Parathyroid adenoma (tissue), 2 donors: ENCODE results near the gene STK35.
A peak's percentile ranks its signal among the peaks of the same experiment; 100 is the strongest.
"Not testable (repeated sequence)": the region's sequence is repeated elsewhere in the genome, so short reads cannot be mapped to it uniquely, and the experiment has no call there.

Source experiments
- H2AFZ ChIP-seq: fragments of 300-600 bp; sonication (generic); one replicate; pipeline ENCODE4 v1.7.0; 2017; ENCODE audit warnings: antibody characterized with exemption, mild to moderate bottlenecking
- H3K27ac ChIP-seq: fragments of 300-600 bp; sonication (generic); one replicate; pipeline ENCODE4 v1.7.0; 2017
- H3K27me3 ChIP-seq: fragments of 300-600 bp; sonication (generic); one replicate; pipeline ENCODE4 v1.7.0; 2017; ENCODE audit warnings: low read length; ENCODE audit not compliant: control insufficient read depth, insufficient read depth
- H3K36me3 ChIP-seq: fragments of 300-600 bp; sonication (generic); one replicate; pipeline ENCODE4 v1.7.0; 2017; ENCODE audit warnings: low read length; ENCODE audit not compliant: control insufficient read depth, insufficient read depth
- H3K4me1 ChIP-seq: fragments of 300-600 bp; sonication (generic); one replicate; pipeline ENCODE4 v1.7.0; 2017; ENCODE audit warnings: control low read depth
- H3K4me2 ChIP-seq: fragments of 300-600 bp; sonication (generic); one replicate; pipeline ENCODE4 v1.7.0; 2017; ENCODE audit warnings: low read length
- H3K4me3 ChIP-seq: fragments of 300-600 bp; sonication (generic); one replicate; pipeline ENCODE4 v1.7.0; 2017; ENCODE audit warnings: low read depth, low read length
- H3K79me2 ChIP-seq: fragments of 300-600 bp; sonication (generic); one replicate; pipeline ENCODE4 v1.7.0; 2017; ENCODE audit warnings: control low read depth
- H3K9ac ChIP-seq: fragments of 300-600 bp; sonication (generic); one replicate; pipeline ENCODE4 v1.7.0; 2017; ENCODE audit warnings: mild to moderate bottlenecking
- H3K9me3 ChIP-seq: fragments of 300-600 bp; sonication (generic); one replicate; pipeline ENCODE4 v1.7.0; 2017; ENCODE audit warnings: low read length; ENCODE audit not compliant: control insufficient read depth
- TF ChIP-seq, protein P1 (sequence below): fragments of 300-600 bp; sonication (generic); IDR thresholded peaks from one replicate; pipeline ENCODE4 v1.7.0; 2017; ENCODE audit warnings: antibody characterized with exemption, mild to moderate bottlenecking
- donor health status: primary hyperparathyroidism.

Gene STK35

DNA sequence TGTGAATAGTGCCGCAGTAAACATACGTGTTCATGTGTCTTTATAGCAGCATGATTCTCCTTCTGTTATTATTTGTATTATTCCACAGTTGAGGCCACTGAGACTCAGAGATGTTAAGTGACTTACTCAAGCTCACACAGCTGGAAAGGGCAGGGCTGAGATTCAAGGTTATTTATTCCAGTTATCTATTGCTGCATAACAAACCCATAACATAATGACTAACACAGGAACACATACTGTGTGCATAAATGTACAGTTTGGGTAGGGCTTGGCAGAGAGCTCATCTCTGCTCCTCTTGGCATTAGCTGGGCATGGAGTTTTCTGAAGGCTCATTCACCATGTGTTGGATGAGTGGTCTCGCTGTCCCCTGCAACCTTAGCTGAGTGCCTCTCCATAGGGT, 68.8 kb downstream of the STK35 start:
- Histone ChIP-seq H3K4me3 (no peak overlapping the region), H3K9ac (no peak overlapping the region), H3K27ac (no peak overlapping the region), H3K36me3 (no peaks in the 10 kb centered on the region), H2AFZ (no peak overlapping the region), H3K4me2 (no peak overlapping the region), H3K4me1 (no peaks in the 10 kb centered on the region), H3K27me3 (no peaks in the 10 kb centered on the region), H3K79me2 (no peaks in the 10 kb centered on the region), H3K9me3 (no peaks in the 10 kb centered on the region)
- TF ChIP-seq, protein P1, sequence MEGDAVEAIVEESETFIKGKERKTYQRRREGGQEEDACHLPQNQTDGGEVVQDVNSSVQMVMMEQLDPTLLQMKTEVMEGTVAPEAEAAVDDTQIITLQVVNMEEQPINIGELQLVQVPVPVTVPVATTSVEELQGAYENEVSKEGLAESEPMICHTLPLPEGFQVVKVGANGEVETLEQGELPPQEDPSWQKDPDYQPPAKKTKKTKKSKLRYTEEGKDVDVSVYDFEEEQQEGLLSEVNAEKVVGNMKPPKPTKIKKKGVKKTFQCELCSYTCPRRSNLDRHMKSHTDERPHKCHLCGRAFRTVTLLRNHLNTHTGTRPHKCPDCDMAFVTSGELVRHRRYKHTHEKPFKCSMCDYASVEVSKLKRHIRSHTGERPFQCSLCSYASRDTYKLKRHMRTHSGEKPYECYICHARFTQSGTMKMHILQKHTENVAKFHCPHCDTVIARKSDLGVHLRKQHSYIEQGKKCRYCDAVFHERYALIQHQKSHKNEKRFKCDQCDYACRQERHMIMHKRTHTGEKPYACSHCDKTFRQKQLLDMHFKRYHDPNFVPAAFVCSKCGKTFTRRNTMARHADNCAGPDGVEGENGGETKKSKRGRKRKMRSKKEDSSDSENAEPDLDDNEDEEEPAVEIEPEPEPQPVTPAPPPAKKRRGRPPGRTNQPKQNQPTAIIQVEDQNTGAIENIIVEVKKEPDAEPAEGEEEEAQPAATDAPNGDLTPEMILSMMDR, result no peak

DNA sequence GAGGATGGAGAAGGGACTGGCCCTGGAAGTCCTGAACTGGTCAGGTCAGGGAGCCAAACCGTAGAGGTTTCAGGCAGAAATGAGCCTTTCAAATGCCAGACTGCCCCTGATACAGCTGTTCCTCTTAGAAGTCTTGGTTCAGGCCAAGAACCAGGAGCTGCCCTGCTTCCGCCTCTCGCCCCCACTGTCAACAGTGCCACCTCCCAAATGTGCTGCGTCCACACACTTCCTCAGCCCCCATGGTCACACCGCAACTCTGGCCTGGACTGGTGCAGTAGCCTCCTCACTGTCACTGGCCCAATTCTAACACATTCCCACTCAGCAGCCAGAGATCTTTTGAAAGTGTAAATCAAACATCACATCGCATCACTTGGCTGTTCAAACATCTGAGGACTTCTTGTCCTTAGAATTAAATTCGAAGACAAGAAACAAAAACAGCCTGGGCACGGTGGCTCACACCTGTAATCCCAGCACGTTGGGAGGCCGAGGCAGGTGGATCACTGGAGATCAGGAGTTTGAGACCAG, 69.7 kb downstream of the STK35 start:
- no peak overlapping the region for H3K4me2 ChIP-seq
- no peak overlapping the region for H2AFZ ChIP-seq
- H3K36me3 ChIP-seq, result no peaks in the 10 kb centered on the region
- H3K27ac ChIP-seq, result no peak overlapping the region
- H3K4me1 ChIP-seq, result no peaks in the 10 kb centered on the region
- TF ChIP-seq, protein P1, result no peak
- H3K9me3 ChIP-seq, result no peaks in the 10 kb centered on the region
- no peaks in the 10 kb centered on the region for H3K79me2 ChIP-seq
- H3K4me3 ChIP-seq, result no peak overlapping the region
- no peak overlapping the region for H3K9ac ChIP-seq
- H3K27me3 ChIP-seq, result no peaks in the 10 kb centered on the region

DNA sequence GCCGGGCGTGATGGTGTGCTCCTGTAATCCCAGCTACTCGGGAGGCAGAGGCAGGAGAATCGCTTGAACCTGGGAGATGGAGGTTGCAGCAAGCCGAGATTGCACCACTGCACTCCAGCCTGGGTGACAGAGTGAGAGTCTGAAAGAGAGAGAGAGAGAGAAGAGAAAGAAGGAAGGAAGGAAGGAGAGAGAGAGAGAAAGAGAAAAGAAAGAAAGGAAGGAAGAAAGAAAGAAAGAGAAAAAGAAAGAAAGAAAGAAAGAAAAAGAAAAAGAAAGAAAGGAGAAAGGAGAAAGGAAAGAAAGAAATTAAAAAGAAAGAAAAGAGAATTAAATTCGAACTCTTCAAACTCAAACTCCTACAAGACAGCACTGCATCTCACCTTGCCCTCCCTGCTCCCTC, 70.2 kb downstream of the STK35 start:
- H3K9ac ChIP-seq, H3K36me3 ChIP-seq, H3K79me2 ChIP-seq, H3K9me3 ChIP-seq, H3K4me3 ChIP-seq, H3K4me2 ChIP-seq, H3K27me3 ChIP-seq, H3K27ac ChIP-seq, H2AFZ ChIP-seq, H3K4me1 ChIP-seq: not testable (repeated sequence)

DNA sequence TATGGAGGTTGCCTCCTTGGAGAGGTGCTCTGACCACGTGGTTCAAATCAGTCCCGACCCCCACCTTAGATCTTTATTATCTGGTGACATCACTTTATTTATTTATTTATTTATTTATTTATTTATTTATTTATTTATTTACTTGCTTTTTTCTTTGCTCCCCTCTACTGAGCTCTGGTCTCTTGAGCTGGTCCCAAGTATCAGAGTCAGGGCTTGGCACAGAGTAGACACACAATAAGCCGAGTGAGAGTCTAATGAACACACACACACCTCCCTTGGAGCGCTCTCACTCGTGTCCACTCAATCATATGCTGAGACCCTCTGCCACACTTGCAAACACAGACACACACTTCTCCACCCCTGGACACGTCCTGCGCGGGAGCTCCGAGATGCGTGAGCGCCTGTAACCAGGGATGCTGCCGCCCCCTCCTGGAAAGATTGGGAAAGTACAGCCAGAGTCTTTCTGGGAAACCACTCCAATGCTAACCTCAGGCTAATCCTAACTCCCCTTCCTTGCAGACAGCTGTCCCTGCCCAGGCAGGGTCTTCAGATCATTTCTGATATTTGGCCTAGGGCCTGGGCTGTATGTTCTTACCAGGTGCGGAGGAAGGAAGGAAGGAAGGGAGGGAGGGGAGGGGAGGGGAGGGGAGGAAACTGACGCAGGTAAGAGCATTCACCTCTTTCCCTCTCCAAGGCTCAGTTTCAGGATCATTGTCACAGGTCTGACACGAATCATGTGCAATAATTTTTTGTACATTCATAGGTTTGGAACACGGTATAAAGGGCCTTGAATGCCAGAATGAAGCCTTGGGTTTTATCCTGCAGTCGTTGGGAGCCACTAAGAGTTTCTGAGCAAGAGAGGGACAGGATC, 70.9 kb downstream of the STK35 start:
- Histone ChIP-seq H3K79me2 (no peaks in the 10 kb centered on the region), H3K9ac (no peak overlapping the region), H3K4me2 (no peak overlapping the region), H3K36me3 (no peaks in the 10 kb centered on the region), H3K4me3 (no peak overlapping the region), H3K4me1 (no peaks in the 10 kb centered on the region), H3K9me3 (no peaks in the 10 kb centered on the region), H3K27ac (no peak overlapping the region), H2AFZ (peak overlapping the region; percentile 22), H3K27me3 (no peaks in the 10 kb centered on the region)
- TF ChIP-seq, protein P1, result peak; percentile 92

DNA sequence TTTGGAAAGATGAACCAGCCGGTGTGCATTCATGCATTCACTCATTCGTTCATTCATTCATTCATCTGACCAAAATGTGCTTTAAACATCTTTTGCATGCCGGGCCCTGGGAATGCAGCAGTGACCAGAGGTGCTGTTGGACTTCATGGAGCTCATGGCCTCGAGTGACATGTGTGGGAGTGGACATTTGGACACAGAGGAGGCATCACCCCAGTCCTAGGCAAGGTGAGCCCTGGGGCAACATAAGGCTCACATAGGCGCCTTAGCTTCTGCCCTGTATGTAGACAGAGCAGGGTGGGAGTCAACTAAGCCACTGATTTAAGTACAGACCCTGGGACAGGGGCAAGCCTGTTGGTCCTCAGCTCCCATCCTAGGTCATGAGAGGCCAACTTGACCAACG, 71.6 kb downstream of the STK35 start:
- H3K4me3 ChIP-seq, result no peak overlapping the region
- H3K4me2 ChIP-seq, result no peak overlapping the region
- H3K9me3 ChIP-seq, result no peaks in the 10 kb centered on the region
- H3K27ac ChIP-seq, result no peak overlapping the region
- no peaks in the 10 kb centered on the region for H3K27me3 ChIP-seq
- H2AFZ ChIP-seq, result no peak overlapping the region
- no peak overlapping the region for H3K9ac ChIP-seq
- no peaks in the 10 kb centered on the region for H3K36me3 ChIP-seq
- TF ChIP-seq, protein P1, result no peak
- H3K79me2 ChIP-seq, result no peaks in the 10 kb centered on the region
- H3K4me1 ChIP-seq, result no peaks in the 10 kb centered on the region
